HG03571 (cell line): Measurements from ENCODE around the gene CETN1.

Experiments
- ATAC-seq: cut with Tn5 transposase; IDR thresholded peaks from one replicate; pipeline ENCODE4 v1.9.1; 2021; ENCODE audit not compliant: unreplicated experiment

The CETN1 gene

GRCh38 chr18:580154-580553 lies at the start of gene CETN1:
TSS of gene CETN1 (plus strand) at chr18:580380. CDS start at chr18:580409, 29 bp downstream.
- ATAC-seq, result no peak

- no peak for ATAC-seq
Measured at GRCh38 chr18:532018-532417, 48.2 kb upstream of the CETN1 start.

GRCh38 chr18:532632-533031 lies 47.5 kb upstream of the CETN1 start:
- no peak for ATAC-seq

GRCh38 chr18:533995-534601 lies 46.1 kb upstream of the CETN1 start:
- no peak for ATAC-seq

- ATAC-seq, result no peak
Measured at GRCh38 chr18:543447-544078, 36.6 kb upstream of the CETN1 start.

- no peak for ATAC-seq
Measured at GRCh38 chr18:549967-550366, 30.2 kb upstream of the CETN1 start.

- ATAC-seq, result peak; percentile 98
Measured at GRCh38 chr18:551404-552061, 28.6 kb upstream of the CETN1 start.

- ATAC-seq, result no peak
Measured at GRCh38 chr18:555705-556457, 24.3 kb upstream of the CETN1 start.

GRCh38 chr18:564708-565561 lies 15.2 kb upstream of the CETN1 start:
- no peak for ATAC-seq

GRCh38 chr18:565562-566061 lies 14.6 kb upstream of the CETN1 start:
- ATAC-seq, result no peak

GRCh38 chr18:567122-567521 lies 13.1 kb upstream of the CETN1 start:
- ATAC-seq, result no peak

- no peak for ATAC-seq
Measured at GRCh38 chr18:568731-569130, 11.4 kb upstream of the CETN1 start.

- no peak for ATAC-seq
Measured at GRCh38 chr18:570256-570655, 9.9 kb upstream of the CETN1 start.

GRCh38 chr18:570697-571096 lies 9.5 kb upstream of the CETN1 start:
- ATAC-seq, result no peak

- ATAC-seq, result no peak
Measured at GRCh38 chr18:572091-572830, 7.9 kb upstream of the CETN1 start.

- ATAC-seq, result no peak
Measured at GRCh38 chr18:572831-573289, 7.3 kb upstream of the CETN1 start.

GRCh38 chr18:573385-573784 lies 6.8 kb upstream of the CETN1 start:
- no peak for ATAC-seq

- ATAC-seq, result no peak
Measured at GRCh38 chr18:574149-574860, 5.9 kb upstream of the CETN1 start.
